ENCODE results near the gene OTOF.

DNA sequence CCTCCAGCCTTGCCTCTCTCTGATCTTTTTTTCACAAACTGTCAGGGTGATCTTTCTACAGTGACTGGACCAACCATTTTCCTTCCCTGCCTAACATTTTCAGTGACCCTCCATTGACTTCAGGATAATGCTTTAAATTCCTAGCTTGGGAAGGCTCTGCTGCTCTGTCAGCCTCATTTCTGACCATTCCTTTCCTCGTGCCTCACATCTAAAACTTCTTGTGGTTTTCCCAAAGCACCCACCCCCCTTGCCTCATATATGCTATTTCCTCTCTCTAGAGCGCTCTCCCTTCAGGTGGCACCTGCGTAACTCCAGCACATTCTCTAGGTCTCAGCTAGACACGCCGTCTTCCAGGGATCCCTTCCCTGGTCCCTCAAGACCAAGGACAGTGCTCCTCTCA, 39.0 kb downstream of the OTOF start:
- TF ChIP-seq EZH2 (IDR thresholded peaks at IDR 0.05; ENCODE audit: borderline replicate concordance, low read depth, low read length, poor library complexity, severe bottlenecking) = no peak
- TF ChIP-seq, protein P1, sequence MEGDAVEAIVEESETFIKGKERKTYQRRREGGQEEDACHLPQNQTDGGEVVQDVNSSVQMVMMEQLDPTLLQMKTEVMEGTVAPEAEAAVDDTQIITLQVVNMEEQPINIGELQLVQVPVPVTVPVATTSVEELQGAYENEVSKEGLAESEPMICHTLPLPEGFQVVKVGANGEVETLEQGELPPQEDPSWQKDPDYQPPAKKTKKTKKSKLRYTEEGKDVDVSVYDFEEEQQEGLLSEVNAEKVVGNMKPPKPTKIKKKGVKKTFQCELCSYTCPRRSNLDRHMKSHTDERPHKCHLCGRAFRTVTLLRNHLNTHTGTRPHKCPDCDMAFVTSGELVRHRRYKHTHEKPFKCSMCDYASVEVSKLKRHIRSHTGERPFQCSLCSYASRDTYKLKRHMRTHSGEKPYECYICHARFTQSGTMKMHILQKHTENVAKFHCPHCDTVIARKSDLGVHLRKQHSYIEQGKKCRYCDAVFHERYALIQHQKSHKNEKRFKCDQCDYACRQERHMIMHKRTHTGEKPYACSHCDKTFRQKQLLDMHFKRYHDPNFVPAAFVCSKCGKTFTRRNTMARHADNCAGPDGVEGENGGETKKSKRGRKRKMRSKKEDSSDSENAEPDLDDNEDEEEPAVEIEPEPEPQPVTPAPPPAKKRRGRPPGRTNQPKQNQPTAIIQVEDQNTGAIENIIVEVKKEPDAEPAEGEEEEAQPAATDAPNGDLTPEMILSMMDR (conservative IDR thresholded peaks at IDR 0.05; ENCODE audit: low read depth, low read length) = no peak

Data from A673 (cell line).